Measurements from ENCODE around the gene FAM133A.

GRCh38 chrX:93637591-93637990 is 36.4 kb upstream of the FAM133A start:
- TF ChIP-seq POU6F1 (CRISPR knock-in tag; IDR thresholded peaks at IDR 0.05; ENCODE audit: borderline replicate concordance, low read depth) (no peak), PPARA (CRISPR knock-in tag; IDR thresholded peaks at IDR 0.05; ENCODE audit: borderline replicate concordance) (no peak), CREB5 (CRISPR knock-in tag; IDR thresholded peaks at IDR 0.05; ENCODE audit: low read depth) (no peak), PATZ1 (CRISPR knock-in tag; IDR thresholded peaks at IDR 0.05; ENCODE audit: borderline replicate concordance) (no peak), SNAI2 (CRISPR knock-in tag; IDR thresholded peaks at IDR 0.05) (no peak)
